NCI-H82 treated with DMSO at 0.1 percent for 48 hours (cell line): ENCODE measurements around the gene TSPAN11.

ENCODE experiments used
- DNase-seq: peaks from one replicate; lab custom pipeline; 2025; ENCODE audit not compliant: unreplicated experiment; lab: John Stamatoyannopoulos, UW

The TSPAN11 gene

DNA sequence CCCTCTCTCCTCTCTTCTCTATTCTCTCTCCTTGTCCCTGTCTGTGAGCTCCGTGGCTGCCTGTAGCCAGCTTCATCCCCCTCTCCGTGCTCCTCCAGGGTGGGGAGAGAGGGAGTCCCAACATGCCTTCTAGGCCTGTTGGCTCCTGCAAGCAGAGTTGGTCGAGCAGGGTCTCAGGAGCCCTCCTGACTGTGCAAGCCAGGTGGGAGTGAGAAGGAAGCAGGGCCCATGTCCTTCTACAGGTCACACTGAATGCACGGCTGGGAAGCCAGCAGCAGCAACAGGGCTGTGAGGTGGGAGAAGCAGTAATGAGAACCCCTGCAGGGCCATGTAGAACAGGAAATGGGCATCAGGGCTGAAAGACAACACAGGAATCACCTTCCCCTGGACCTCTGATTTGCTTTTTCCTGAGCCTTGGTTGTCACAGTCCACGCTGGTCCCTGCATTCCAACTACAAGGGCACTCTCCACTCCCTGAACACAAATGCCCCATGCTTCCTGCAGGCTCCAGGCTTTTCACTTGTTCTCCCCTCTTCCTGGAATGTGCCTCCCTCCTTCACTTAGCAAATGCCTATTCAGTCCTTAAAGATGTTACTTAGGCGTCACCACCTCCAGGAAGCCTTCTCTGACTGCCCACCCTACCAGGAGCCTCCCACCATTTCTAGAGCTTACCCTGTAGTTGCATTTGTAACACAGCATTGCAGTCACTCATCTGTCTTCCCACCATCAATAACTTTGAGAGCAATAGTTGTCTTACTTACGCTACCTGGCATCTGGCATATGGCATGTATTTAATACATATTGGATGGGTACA lies 51.2 kb downstream of the TSPAN11 start:
- DNase-seq, result no peak

DNA sequence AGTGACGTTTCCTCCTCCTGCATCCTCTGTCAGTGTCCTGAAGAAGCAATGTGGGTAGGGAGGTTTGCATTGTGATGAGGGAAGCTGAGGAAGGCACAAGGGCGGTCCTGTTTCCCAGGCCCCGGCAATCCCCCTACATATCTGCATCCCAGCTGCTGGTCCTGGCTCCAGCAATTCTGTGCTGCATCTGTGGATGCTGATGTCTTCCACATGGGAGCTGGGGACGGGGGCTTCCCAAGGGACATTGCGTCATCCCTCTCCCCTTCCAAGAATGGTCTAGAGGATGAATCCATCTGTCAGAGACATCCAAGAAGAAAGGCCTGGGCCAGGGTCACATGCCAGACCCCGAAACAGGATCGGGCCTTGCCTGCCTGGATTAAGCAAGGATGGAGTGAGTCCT lies 52.1 kb downstream of the TSPAN11 start:
- no peak for DNase-seq

DNA sequence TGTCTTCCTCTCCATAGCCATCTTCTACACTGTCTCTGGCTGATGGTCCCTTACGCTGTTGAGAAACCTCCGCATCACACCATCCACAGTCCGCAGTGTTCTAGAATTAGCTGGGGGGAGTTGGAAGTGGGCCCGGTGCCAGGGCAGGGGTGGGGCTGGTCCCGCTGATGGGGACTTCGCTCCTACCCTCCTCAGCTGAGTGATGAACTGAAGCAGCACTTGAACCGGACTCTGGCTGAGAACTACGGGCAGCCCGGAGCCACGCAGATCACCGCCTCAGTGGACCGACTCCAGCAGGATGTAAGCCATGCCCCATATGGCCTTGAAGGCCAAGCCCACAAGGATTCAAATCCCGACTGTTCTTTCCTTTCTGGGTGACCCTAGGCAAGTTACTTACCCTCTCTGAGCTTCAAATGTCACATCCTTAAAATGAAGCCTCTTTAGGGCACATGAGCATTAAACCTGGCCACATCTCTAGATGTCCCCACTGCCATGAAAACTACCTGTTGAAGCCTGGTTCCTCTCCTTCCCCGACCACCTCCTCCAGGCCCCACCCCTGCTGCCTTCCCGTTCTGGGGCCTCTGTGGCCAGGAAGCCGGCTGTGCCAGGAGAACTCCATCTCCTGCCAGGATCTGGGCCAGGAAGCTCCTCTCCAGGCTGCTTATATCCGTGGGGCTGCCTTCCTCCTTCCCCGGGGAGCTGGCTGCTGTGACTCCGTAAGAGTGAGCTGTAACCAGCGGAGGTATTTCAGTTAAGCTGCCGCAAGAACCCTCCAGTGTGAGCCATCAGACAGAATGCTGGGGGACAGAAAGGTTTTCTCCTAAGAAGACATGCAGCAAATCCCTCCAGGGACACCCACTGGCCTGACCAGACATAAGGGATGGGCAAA lies 53.1 kb downstream of the TSPAN11 start:
- DNase-seq, result no peak

- no peak for DNase-seq
Observed at GRCh38 chr12:30980955-30981662, 54.6 kb downstream of the TSPAN11 start.

DNA sequence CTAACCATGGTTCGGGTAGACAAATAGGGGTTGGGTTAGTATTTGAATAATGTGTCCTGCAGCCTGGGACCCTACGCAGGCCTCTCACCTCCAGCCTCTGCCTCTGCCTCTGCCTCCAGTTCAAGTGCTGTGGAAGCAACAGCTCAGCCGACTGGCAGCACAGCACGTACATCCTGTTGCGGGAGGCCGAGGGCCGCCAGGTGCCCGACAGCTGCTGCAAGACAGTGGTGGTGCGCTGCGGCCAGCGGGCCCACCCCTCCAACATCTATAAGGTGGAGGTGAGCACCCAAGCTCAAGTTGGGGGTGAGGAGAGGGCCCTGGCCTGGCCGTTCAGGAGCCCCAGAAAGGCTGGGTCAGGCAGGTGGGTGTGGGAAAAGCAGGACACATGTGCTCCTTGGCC lies 55.9 kb downstream of the TSPAN11 start:
- no peak for DNase-seq

GRCh38 chr12:30985814-30986452 lies 59.4 kb downstream of the TSPAN11 start:
- no peak for DNase-seq

- no peak for DNase-seq
Observed at GRCh38 chr12:30988086-30988485, 61.5 kb downstream of the TSPAN11 start.

- no peak for DNase-seq
Observed at GRCh38 chr12:30988646-30989286, 62.2 kb downstream of the TSPAN11 start.

DNA sequence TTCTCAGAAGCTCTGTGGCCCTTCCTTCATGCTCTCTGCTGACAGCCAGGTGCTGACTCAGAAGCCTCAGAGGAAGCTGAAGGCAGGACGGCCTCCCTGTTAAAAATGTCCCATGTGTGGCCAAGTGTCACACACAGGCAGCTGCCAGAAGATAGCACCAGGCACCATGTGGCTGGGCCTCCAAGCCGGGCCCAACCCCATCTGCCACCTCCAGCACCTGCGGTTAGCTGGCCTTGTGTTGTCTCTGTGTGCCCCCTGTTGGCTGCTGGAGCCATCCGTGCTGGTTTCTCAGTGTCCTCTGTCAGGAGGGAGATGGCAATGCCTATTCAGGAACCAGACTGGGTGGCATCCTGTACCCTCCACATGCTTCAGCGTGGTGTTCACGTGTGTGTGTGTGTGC lies 63.2 kb downstream of the TSPAN11 start:
- DNase-seq, result peak; percentile 72

DNA sequence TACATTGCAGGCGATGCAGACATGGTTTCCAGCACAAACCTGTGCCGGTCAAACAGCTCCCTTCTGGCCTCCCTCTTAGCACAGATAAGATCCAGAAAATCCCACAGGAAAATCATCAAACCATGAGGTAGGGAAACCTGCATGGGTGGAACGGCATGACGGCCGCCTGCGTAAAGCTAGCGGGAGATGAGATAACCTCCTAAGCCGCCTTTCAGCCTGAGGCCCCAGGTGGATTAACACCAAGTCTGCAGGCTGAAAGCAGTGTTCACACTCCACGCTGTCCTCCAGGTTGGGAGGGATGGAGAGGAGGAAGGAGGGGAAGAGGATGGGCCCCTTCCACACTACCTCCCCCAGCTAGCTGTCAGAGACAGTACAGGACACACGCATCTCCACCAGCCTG lies 63.8 kb downstream of the TSPAN11 start:
- DNase-seq, result no peak

DNA sequence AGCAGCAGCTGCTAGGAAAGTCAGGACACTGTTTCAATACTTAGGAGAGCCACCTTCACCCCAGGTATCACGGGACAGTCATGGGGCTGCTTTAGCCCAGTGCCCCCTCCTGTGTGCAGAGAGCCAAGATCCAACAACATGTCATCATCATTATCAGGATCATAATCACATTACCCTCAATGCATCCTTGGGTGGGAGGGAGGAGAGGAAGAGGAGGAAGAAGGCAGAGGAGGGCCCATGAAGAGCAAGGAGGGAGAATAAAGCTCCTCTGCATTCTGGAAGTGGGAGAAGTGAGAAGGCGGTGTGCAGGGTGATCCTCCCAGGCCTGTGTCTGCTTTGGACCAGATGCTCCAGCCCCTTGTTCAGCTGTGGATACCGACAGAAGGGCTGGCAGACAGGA lies 64.2 kb downstream of the TSPAN11 start:
- DNase-seq, result no peak

GRCh38 chr12:30991466-30991865 lies 64.9 kb downstream of the TSPAN11 start:
- no peak for DNase-seq

- no peak for DNase-seq
Observed at GRCh38 chr12:30992381-30992780, 65.8 kb downstream of the TSPAN11 start.

- no peak for DNase-seq
Observed at GRCh38 chr12:30993766-30994165, 67.2 kb downstream of the TSPAN11 start.

- DNase-seq, result no peak
Observed at GRCh38 chr12:30994274-30994673, 67.7 kb downstream of the TSPAN11 start.

DNA sequence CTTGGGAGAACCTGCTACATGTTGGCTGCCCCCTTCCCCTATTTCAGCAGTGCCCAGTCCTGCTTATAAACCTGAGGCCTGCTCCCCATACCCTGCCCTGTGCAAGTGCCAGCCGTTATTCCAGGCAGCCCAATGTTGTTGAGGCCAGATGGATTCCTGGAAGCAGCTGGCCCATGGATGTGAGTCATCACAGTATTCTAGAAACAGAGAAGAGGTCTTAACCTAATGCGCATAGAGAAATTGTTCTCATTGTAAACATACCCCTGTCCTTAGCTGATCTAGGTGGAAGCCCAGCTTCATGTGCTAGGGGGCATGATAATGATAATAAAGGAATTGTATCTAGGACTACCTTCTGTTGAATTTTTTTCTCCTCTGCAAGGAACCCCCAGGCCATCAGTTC lies 69.7 kb downstream of the TSPAN11 start:
- no peak for DNase-seq

DNA sequence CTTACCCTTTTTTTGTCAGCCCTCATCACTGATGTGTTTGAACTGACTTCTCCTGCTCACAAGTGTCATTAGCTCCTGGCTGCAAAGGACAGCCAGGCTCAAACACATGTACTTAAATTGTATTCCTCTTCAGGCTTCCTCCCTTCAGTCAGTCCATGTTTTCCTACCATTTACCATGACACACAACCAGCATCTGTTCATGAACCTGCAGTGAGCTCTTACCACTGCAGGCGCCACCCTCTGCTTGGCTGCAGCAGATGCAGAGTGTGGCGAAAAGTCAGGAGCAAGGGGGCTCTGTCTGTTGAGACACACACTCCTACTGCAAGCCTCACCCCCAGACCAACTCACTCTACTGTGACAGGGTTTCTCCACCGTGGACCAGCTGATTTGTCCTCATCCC lies 70.2 kb downstream of the TSPAN11 start:
- DNase-seq, result no peak

DNA sequence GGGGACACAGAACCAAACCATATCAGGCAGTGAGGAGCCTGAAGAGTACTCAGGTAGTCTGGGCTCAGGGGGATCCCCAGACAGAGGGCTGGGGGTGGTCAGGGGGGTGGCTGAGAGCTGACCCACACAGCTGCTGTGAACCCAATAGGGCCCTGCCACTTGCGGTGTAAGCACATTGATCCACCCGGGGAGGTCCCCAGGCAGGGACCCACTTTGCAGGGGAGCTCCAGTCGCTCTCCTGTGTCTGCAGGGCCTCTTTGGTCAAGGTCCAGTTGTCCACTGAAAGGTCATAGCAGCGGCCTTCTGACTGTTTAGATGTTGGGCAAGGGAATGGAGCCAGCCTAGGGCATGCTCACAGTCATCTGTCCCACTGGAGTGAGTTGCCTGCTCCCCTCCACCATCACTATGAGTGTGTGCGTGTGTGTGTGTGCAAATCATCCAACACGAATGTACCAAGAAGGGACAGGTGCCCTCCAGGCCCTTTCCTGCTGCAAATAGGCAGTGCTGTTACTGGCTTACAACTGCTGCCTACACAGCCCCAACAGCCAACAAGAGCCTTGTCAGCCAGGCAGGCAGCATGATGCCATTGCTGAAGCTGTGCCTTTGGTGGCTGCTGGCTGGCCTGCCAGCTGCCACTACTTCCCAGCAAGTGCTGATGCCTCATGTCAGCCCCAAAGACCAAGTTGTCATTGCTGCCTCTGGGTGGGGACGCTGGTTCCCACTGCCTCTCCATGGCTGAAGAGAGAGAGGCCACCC lies 71.3 kb downstream of the TSPAN11 start:
- no peak for DNase-seq

- no peak for DNase-seq
Observed at GRCh38 chr12:30999011-30999410, 72.5 kb downstream of the TSPAN11 start.

DNA sequence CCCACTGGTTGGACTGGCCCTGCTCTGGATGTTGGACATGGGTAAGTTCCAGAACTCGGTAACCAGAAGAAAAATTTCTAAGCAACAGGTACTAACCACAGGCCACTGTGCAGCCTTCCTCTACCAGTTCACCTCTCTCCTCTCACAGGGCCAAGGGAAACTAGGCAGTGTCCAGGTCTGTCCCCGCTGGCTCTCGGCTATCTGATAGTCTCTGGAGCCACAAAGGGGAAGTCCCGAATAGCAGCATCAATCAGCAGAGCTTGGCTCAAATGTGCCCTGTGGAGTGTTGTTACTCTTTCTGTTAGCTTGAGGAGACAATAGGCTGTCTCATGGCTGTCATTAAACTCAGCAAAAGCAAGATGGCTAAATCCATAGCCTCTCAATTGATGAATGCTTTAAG lies 73.2 kb downstream of the TSPAN11 start:
- DNase-seq, result no peak
